GM21576 (cell line): Measurements from ENCODE around the gene AFAP1.

ENCODE experiments used
- ATAC-seq: cut with Tn5 transposase; IDR thresholded peaks from one replicate; pipeline ENCODE4 v1.9.1; 2021; ENCODE audit warnings: mild to moderate bottlenecking, moderate library complexity; ENCODE audit not compliant: unreplicated experiment

Gene AFAP1

GRCh38 chr4:7898385-7898784 is 41.3 kb downstream of the AFAP1 start:
- ATAC-seq, result no peak

DNA sequence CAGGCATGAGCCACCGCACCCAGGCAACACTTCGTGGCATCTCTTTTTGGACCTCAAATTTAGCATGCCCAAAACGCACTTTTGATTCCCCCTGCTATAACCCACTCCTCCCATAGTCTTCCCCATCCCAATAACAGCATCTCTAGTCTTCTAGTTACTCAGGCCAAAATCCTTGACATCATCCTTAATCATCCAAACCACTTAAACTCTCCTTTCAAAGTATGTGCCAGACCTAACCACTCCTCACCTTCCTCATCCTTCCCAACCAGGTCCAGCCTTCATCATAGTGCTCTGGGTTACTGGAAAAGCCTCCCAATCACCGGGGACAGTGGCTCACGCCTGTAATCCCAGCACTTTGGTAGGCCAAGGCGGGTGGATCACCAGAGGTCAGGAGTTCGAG is 41.9 kb downstream of the AFAP1 start:
- no peak for ATAC-seq

GRCh38 chr4:7894677-7895181 is 44.9 kb downstream of the AFAP1 start:
- ATAC-seq, result no peak

- no peak for ATAC-seq
Measured at GRCh38 chr4:7894098-7894676, 45.5 kb downstream of the AFAP1 start.

- no peak for ATAC-seq
Measured at GRCh38 chr4:7893539-7893938, 46.1 kb downstream of the AFAP1 start.

DNA sequence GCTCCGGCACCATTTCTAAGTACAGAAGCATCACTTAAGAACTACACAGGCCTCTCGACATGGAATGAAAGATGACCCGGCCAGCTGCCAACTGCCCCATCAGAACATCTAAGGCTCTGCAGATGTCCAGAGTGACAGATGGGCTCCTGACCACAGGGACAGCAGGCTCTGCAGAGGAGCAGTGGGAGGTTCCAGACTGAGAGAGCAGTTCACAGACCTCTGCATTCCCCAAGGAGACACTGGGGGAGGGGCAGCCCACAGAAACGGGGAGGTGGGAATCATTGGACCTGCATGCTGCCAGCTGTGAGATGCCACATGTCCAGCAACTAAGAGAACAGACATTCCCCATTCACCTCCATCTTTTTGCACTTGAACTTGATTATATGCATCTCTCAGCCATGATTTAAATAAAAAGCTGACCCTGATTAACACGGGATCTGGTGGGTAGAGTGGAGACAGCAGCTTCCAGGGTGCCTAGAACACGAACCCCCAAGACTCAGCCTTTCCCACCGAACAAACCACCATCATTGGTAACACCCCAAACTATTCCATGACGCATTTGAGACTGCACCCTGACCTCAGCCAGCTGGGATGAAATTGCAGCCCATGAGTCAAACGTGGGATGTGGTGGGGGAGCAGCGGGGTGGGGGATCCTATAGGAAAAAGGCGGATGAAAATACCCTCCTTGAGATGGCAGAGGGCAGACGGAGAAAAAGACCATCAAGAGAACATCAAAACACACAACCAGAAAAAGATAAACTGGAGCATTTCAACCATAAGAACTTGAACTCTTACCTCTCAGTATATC is 47.2 kb downstream of the AFAP1 start:
- ATAC-seq, result no peak

- no peak for ATAC-seq
Measured at GRCh38 chr4:7890635-7891393, 48.8 kb downstream of the AFAP1 start.

DNA sequence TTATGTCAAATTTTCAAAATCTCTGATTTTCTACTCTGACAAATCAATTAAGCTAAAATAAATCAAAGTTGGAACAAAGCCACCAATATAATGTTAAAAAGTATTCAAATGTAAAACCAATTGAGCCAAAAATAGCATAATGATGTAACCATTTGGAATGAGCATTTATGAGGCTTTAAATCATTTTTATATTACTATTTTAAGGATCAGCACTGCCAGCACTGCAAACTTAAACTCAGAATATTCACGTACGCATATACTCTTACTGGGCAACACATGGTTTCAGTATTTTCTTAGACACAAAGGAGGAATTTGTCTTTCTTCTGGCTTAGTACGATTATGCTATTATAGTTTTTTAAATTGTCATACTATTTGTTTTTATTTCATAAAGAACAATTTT is 52.2 kb downstream of the AFAP1 start:
- no peak for ATAC-seq

DNA sequence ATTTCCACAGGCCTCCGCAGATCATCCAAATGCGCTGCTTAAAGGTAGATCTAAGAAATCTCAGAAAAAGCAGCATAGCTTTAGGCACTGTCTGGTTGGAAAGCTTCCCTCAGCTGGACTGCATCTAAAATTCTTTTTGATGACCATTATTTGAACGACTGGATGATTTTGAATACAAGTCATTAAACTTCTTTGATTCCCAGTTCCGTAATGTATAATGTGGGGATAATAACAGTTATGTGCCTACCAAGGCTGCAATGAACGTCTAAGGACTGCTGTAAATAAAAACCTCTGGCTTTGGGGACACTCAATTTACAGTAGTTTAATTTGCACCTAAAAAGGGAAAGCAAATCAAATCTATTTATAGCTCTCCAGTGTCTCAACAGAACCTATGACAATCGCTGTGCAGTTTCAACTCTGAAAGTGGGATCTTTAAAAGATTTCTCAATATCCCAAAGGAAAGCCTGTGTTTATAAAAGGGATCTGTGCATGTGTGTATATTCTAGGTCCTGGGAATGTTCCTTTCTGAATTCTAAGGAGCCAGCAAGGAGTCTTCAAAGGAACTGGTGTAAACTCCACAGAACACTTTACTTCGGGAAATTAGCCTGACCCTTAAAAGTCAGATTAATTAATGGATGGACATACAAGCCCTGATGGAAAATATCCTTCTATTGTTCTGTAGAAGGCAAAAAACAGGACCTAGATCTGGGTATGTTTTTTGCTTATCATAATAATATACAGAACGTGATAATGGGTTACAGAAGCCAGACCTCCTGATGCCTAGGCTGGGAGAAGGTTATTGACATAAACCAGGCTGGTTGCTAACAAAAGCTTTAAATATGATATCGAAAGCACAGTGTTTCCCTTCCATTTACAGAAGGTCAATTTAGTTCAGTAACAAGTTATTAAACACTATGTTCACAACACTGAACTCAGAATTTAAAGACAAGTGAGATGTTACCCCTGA is 53.4 kb downstream of the AFAP1 start:
- no peak for ATAC-seq

DNA sequence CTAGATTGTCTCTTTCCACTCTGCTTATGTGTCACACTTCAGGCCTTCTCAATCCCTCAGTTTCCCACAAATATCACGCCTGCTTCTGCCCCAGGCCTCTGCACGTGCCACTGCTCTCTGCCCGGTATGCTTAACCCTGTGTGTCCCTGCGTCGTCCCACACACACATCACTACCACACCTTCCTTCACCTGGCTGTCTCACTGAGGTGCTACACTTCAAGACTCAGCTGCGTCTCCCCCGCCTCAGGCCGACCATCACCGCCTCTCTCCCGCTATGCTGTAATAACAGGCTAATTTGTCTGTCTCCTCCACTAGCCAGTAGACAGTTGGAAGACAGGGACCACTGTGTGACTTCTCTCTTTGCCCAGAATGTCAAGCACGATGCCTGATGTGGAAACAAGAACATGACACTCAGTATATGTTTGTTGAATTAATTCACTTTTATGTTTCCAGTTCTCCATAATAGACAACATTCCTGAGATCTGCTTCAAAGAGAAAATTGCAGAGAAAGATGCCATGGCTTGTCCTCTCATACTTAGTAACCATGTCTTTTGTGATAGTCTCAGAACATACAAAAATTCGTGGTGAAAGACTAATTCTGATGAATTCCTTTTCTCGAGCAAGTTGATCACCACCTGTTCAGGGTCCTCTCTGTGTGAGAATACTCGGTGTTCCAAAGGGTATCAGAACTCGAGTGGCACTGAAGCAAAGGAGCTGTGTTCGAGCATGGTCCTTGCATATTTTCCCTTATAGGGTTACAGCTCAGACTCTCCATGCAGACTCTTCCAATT is 54.2 kb downstream of the AFAP1 start:
- no peak for ATAC-seq

- no peak for ATAC-seq
Measured at GRCh38 chr4:7880683-7881082, 59.0 kb downstream of the AFAP1 start.

DNA sequence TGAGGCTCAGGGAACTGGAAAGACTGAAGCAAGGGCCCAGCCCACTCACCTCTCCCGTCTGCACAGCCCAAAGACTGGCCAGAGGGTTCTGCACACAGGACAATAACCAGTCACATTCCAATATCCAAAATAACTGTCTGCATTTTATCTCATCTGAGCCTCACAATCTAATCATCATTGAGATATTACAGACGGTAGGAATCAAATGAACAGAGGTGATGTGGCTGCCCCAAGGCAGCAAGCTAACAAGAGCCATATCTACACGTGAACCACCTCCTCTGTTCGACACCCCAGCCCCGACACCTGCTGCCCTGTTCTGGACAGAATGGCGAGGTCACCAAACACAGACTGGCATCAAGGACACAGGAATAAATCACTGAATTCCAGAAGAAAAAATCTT is 60.5 kb downstream of the AFAP1 start:
- no peak for ATAC-seq

- ATAC-seq, result no peak
Measured at GRCh38 chr4:7878323-7878722, 61.3 kb downstream of the AFAP1 start.

DNA sequence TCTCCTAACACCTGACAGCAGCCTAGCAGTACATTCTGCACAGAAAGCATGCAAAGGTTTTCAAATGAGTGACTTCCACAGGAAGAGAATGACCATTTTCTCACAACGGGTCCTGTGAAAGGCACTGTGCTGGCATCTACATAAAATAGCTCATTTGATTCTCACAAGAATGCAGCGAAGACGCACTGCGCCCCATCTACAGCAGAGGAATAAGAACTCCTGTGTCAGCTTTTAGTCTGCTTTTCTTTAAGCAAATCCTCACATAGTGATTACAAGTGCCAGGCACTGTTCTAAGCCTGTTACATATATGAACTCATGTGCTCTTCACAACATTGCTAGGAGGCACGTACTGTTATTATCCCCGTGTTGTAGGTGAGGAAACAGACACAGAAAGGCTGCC is 62.5 kb downstream of the AFAP1 start:
- no peak for ATAC-seq

DNA sequence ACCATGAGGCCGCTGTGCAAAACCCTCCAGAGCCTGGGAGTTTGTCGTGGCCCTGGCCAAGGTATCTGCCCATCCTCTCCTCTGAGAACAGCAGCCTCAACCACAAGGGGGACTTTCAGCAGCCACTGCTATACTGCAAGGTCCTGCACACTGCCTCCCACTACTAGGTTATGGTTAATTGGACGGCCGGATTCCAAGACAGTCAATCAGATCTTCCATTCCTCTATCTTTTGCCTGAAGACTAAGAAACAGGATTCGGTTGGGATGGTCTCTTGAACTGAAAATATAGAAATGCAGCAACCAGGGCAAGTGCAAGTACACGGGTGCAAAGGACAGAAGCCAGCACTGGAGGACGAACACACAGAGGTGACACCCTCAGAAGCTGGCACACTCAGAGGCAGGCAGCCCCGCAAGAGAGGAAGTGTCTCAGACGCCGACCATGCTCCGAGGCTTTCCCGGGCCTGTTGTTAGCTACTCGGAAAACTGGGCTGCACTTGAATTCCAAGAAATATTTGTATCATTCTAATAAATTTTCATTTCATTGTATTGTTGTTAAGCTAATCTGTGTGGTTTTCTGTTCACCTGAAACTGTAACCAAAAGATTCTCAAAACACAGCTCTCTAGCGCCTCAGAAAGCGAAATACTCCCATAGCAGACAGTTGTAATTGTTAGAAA is 63.3 kb downstream of the AFAP1 start:
- no peak for ATAC-seq

- no peak for ATAC-seq
Measured at GRCh38 chr4:7874838-7875237, 64.8 kb downstream of the AFAP1 start.

DNA sequence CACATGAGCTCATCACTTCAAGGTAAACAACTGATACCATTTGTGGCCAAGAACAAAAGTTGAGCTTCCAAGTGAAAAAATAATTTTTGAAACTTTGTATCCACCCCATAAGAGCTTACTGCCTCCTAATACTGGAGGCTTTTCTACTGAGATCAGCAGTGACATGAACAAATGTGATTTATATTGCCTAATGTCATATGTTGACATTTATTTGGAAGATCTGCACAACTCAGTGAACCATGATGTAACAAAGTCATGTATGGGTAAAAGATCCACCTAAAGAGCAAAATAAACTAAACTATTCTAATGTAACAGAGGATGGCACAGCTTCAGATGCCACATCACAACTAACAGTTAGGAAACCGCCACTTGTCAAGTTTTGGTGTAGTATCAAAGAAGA is 65.8 kb downstream of the AFAP1 start:
- ATAC-seq, result no peak

DNA sequence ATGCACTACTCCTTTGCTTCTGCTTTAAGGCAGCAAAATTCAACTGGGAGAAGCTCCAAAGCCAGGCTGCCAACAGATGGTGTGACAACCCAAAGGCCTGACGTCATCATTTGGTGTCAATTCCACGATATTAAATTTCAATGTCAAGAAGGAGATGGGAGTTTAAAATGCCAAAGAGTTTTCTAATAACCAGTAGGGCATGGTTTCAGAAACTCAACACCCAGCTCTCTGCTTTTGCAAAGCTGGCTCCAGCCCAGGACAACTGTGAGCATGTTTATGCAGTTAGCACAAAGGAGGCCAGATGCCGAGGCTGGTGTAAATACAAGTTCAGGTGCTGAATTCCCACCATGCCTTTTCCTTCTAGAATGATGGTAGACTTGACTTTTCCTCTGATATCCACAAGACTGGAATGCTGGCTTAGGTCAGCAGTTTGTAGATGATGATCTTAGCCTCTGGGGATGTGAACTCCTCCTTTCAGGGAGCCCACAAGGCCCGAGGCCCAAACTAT is 67.3 kb downstream of the AFAP1 start:
- no peak for ATAC-seq

GRCh38 chr4:7871356-7871755 is 68.3 kb downstream of the AFAP1 start:
- ATAC-seq, result no peak
